SK-MEL-5 (cell line): ENCODE measurements around the gene RALY. TPM values are rescaled to one million over a fixed set of nuclear protein-coding genes. Genes with fewer than 3 reads are reported as not detected.

Experiments
- DNase-seq: peaks from one replicate; pipeline ENCODE4 v3.0.0-alpha.2; 2016; ENCODE audit warnings: low read depth, low spot score
- in situ Hi-C: cut with HindIII; loops from 2 replicates; pipeline ENCODE4 v1.10.0; 2016; ENCODE audit warnings: low sequenced_read_pairs, high pct_unique_total_duplicates, low pct_unique_long_range_greater_than_20kb
- total RNA-seq: library from RNA; depleted of rRNA; stranded (reverse); fragments of >200 nt; shearing (Covaris generic); gene quantifications from 2 replicates; pipeline ENCODE4 v1.2.3, GENCODE V29; 2014

Gene RALY
- total RNA-seq, 1 experiment from 2014 or later: 151 TPM

DNA sequence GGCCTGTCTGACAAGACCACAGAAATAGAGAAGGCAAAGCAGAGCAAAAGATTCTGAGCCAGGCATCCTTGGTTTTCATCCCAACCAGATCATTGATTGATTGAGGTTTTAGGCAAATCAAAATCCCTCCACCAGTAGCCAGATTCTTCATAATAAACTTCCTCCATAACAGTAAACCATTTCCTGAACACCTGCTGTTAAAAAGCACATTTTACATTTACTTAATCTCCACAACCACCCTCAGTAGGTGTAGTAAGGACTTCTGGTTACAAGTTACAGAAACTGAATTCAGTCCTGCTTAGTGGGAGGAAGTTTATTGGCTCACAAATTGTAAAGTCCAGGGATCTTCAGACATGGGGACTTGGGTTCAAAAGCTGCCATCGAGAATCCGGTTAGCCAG lies 90.1 kb downstream of the RALY start:
- in situ Hi-C loops: no loop called here
- DNase-seq: no peak

DNA sequence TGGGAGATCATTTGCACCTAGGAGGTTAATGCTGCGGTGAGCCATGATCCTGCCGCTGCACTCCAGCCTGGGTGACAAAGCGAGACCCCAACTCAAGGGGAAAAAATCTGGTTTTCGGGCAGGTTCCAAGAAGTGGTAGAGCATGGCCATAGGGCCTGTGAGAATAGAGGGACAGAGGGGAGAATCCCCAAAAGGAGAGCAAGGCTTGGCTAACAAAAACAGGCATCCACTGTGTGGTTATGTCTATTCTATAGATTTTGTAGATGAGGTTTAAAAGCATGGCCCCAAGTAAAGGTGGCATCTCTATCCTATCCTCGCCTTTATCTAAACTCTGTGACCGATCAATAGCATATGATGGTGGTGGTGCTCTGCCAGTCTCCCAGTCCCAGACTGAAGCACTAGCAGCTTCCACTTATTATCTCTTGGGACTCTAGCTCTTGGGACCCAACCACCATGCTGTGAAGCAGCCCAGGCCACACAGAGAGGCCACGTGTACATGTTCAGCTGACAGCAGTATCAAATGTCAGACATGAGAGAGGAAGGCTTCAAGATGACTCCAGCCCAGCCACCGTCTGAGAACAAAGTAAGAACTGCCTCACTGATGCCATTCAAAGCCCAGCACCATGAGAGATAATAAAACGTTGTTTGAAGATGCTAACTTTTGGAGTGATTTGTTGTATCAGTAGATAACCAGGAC lies 90.7 kb downstream of the RALY start:
- peak; percentile 60 for DNase-seq
- in situ Hi-C loops: no loop called here

DNA sequence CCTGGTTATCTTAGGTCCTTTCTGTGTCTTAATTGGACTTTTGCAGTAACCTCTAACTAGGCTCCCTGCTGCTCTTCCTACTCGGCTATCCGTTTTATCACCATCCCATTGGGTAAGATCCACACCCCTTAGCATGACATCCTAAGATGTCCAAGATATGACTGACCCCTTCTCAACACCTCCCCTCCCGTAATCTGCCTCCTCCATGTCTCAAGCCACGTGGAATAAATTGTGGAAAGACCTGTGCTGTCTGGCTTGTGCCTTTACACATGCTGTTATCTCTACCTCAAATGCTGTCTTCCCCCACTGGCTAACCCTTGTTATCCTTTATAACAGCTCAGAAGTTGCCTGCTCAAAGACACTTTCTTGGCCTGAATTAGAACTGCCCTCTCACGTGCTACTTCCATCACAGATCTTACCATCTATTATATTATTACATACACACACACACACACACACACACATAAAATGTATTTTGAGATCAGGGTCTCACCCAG lies 91.9 kb downstream of the RALY start:
- no peak for DNase-seq
- in situ Hi-C loops: no loop called here

DNA sequence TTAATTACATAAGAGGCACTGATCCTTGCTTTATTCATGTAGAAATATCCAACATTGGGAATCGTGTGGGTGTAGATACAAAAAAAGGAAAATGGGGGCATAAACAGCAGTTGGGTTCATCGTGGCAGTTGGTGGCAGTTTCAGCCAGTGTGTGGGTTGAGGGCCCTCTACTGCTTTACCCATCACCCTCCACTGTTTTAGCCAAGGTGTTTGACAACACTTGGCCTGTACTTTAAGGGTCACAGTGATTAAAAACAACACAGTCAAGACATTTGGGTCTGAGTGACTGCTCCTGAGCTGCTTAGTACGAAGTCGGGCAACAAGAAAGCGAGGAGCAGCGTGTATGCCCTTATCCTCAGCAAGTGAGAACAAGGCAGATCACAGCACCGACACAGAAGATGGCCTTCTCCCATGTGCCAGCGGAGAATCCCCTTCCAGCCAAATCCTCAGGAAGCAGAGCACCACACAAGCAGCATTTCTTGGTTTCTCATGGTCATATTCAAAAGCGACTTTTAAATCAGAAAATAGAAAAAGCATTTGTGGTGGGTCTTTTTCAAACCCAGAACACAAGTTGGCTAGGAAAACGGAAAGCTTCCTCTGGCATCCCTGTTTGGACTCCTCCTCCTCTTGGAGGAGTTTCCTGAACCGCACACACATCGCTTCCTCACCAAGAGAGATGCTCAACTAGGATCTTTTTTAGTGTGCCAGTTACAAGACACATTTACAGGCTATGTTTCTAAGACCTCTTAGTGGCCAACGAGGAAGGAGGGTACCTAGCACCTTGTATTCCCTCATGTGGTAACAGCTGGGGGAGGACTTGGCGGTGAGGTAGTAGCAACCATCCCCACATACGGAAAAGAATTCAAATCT lies 94.8 kb downstream of the RALY start:
- in situ Hi-C loops: no loop called here
- no peak for DNase-seq

DNA sequence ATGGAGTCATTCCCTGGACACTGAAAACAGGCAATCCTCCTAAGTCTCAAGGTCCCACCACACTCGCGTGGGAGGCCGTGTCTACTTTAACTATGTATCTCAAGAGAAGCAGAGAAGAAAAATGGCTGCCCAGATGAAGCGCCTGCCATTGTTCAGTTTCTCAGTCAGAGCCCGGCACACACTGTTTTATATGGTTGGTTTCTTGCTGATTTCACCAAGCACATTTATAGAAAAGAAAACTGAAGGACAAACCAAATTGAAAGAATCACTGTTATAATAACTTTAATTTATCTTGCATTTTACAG lies 95.4 kb downstream of the RALY start:
- in situ Hi-C loops: no loop called here
- no peak for DNase-seq

DNA sequence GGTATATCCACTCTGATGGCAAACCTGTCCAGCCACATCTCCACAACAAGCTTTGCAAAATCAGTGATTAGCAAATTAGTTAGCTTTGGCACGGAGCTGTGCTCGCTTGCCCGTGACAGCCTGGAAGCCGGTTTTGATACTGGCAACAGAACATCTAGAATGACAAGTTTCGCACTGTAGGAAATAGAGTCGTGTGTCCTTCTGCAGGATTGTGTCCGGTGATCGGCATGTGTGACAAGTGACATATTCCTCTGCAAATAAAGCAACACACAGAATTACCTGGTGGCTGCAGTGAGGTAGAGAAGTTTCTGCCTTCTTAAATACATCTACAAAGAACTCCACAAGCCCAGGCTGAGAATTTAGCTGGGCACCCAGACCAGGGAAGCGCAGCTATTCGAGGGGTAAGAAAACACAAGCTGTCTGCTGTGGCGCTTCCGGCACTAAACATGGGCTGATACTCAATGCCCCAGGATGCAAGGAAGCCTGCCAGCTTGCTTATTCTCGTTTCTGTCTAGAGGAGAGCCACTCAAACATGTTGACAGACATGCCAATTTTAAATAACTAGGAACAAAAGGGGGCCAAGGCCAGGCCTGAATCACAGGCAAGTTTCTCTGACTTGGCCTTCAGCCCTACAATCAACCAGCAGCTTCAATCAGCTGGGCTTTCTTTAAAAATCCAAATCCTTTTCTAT lies 96.1 kb downstream of the RALY start:
- DNase-seq: no peak
- in situ Hi-C loops: no loop called here

DNA sequence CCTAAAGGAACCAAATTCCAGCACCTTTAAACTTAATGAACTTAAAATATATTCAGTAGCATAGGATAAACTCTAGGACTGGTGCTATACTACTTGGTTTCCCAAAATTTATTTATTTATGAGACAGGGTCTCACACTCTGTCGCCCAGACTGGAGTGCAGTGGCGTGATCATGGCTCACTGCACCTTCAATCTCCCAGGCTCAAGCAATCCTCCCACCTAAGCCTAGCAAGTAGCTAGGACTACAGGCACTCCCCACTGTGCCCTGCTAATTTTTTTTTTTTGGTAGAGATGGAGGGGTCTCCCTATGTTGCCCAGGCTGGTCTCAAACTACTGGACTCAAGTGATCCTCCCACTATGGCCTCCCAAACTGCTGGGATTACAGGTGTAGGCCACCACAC lies 96.9 kb downstream of the RALY start:
- no peak for DNase-seq

DNA sequence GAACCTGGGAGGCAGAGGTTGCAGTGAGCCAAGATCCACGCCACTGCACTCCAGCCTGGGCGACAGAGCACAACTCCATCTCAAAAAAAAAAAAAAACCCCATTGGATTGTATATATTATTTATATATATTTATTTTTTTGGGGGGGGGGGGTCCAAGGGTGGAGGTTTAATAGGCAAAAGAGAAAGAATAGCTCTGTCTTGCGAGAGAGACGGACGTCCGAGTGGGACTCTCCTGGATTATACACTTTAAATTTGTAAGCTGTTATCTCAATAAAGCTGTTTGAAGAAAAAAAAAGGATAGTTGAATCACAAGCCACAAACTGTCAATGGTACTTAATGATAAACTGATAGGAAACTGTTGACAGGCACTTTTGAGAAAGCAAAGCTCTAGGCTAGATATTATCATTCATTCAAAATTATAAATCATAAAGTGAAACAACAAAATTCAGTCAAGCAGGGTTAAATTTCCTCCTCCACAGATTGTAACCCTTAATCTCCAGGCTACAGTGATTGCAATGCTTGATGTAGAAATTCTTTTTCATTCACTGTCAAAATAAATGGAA lies 98.0 kb downstream of the RALY start:
- DNase-seq: no peak

More for the DNA sequence above, 96.9 kb downstream of the RALY start:
- in situ Hi-C loops: no loop called here

DNA sequence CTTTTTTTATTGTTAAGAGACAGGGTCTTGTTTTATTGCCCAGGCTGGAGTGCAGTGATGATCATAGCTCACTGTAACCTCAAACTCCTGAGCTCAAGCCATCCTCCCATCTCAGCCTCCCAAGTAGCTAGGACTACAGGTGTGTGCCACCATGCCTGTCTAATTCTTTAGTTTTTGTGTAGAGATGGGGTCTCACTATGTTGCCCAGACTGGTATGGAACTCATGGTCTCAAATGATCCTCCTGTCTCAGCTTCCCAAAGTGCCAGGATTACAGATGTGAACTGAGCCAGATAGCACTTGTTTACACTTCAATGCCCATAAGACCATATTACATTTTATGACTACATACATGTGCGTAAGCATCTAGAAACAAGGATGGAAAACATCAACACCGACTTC lies 100.2 kb downstream of the RALY start:
- in situ Hi-C loops: no loop called here
- DNase-seq: no peak

More for the DNA sequence above, 98.0 kb downstream of the RALY start:
- in situ Hi-C loops: no loop called here

DNA sequence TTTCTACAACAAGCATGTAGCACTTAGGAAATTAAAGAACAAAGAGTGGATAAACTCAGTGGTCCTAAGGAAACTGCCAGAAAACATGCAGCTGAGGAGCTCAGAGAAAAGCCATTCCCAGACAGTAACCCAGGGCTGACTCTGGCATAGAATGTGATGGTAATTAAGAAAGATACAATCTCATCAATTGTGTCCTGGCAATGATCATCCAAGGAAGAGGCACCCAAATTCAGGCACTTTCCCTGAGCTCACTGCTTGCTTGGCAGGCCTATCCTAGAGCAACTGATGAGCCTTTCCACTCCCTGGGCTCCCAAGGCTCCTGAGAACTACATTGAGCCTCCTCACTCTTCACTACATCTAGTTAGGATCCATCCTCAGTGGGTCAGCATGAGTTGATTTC lies 102.1 kb downstream of the RALY start:
- in situ Hi-C loops: no loop called here
- DNase-seq: no peak

DNA sequence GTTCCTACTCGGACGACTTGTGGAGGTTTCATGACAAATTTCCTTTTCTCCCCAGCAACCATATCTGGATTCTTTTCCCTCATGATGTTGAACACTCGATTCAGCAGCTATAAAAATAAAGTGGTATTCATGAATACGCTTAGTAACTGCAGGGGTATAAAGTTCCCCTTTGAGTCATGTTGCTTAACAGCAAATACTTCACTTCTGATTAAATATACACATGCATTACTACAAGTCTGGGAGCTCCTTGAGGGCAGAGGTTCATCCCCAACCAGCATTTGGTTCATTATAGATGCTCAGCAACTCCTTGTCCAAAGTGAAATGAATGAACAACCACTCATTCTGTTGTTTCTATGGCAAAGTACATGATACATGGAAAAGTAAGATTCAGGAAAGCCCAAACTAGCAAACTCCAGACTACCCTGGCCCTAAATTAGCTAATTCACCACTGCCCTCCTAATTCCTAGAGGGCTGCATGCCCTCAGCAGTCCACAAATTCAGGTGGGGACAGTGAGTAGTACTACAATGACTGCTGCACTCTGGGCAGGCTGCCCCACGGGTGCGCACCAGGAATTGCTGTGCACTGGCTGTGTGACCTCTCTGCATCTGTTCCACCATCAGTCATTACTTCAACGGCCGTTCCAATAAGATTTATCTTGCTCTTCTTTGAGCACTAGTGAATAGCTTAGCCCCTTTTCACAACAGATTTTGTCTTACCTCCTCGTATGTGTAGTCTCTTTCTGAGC lies 103.2 kb downstream of the RALY start:
- in situ Hi-C loops: no loop called here
- no peak for DNase-seq

DNA sequence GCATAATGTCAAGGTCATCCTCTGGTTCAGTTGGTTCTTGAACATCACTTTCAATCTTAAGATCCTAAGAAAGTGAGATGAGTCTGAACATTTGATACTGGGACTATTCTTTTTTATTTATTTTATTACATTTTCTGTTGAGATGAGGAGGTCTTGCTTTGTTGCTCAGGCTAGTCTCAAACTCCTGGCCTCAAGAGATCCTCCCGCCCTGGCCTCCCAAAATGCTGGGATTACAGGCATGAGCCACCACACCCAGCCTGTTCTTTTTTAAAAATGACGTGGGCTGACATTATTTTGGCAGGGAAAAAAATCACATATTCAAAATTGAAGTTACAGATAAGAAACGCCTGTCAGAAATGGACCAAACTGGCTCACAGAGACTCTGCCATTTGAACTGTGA lies 104.9 kb downstream of the RALY start:
- in situ Hi-C loops: no loop called here
- no peak for DNase-seq

DNA sequence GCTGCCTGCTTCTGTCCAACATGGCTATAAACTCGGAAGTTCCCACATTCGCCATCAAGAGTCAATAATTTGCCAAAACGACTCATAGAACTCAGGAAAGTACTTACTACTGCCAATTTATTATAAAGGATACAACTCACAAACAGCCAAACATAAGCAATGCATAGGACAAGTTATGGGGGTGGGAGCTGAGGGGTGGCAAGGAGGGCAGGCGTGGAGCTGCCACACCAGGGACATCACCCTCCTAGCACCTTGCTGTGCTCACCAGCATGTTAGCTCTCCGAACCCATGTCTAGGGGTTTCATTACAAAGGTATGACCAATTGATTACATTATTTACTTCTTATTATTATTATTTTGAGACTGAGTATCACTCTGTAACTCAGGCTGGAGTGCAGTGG lies 106.0 kb downstream of the RALY start:
- DNase-seq: no peak
- in situ Hi-C loops: no loop called here

DNA sequence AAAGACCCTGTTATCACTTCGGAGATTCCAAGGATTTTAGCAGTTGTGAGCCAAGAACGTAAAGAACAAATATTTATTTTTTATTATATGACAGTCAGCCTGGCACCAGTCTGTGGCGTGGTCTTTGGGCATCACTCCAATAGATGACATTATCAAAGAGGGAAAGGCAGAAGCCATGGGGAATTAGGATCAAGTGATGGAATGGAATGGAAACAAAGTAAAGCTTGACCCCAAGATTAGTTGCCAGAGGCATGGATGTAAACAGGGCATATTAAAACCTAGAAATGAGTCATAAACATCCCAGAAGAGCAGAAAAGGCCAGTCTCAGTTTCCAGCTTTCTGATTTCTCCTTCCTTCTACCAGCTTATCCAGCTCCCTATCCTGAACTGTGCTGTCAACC lies 106.9 kb downstream of the RALY start:
- peak; percentile 21 for DNase-seq
- in situ Hi-C loops: no loop called here

DNA sequence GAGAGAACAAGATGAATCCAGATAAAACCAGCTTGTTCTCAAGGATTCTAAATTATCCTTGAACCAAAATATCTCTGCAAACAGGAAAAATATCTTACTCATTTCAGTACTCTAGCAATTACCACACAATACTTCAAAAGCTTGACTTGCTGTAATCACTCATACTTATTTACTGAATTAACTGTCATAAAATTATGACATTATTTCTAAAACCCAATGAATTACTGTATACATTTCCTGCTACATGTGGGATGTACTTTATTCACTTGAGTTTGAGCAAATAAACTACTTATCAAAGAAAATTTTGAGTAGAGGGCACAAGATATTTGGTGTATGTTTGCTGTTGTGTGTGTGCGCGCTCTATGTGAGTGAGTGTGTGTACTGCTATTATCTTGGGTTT lies 108.6 kb downstream of the RALY start:
- DNase-seq: no peak
- in situ Hi-C loops: no loop called here

DNA sequence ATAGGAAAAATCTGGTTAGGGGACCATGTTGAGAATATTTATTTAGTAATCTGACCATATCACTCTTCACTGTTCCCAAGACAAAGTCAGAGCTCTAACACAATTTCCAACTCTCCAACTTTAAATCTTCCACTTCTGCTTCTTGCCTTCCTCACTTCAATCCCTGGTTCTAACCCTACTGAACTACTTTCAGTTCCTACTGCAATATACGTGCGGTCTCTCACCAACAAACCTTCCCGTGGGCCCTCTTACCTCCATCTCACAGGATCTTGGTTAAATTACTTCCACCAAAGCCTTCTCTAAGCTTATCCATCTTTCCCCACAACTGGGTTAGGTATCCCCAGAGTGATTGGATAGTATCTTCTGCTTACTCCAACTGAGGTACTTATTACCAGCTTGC lies 110.3 kb downstream of the RALY start:
- in situ Hi-C loops: no loop called here
- DNase-seq: no peak

DNA sequence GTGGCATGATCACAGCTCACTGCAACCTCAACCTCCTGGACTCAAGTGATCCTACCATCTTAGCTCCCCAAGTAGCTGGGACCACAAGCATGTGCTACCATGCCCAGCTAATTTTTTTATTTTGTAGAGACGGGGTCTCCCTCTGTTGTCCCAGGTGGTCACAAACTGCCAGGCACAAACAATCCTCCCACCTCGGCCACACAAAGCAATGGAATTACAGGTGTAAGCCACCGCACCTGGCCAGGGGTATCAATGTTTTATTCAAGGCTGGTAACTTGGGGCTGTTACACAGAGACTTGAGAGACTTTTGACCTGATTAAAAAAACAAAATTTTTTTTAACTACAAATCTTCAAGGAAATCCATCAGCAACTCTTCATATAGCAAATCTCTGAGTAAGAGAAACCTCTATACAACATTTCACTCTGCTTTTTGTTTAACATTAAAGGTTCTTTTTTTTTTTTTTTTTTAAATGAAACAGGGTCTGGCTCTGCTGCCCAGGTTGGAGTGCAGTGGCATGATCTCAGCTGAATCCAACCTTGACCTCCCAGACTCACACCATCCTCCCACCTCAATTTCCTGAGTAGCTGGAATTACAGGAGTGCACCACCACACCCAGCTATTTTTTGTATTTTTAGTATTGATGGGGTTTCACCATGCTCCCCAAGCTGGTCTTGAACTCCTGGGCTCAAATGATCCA lies 112.4 kb downstream of the RALY start:
- no peak for DNase-seq
- in situ Hi-C loops: no loop called here
